HEK293 (cell line): ENCODE measurements around the gene SAP30L.

Experiments used
- CTCF ChIA-PET: fragments of 350-600 bp; formaldehyde crosslinking; extraction: SDS; loops from one replicate; lab custom pipeline; 2021; ENCODE audit warnings: antibody characterized with exemption; lab: Yijun Ruan, JAX
- POLR2A ChIA-PET: fragments of 300-600 bp; formaldehyde crosslinking; extraction: SDS; loops from one replicate; lab custom pipeline; 2020; ENCODE audit warnings: antibody characterized with exemption, inconsistent platforms; lab: Yijun Ruan, JAX
- H3K27ac ChIP-seq: fragments of 200-500 bp; sonication (Bioruptor generic); 2 replicates; pipeline ENCODE4 v1.5.1; 2014; ENCODE audit warnings: low read depth, low read length, control low read depth, inconsistent platforms; ENCODE audit errors: extremely low read depth
- H3K36me3 ChIP-seq, 2 experiments: fragments of 200-500 bp in 1 of 2; sonication (Bioruptor generic) in 1 of 2; 1 replicate in 1 of 2; 2 replicates in 1 of 2; pipeline ENCODE4 v1.5.1; 2014 to 2017; ENCODE audit warnings: inconsistent platforms in 2 of 2, low read length in 2 of 2; ENCODE audit not compliant: control insufficient read depth in 2 of 2, insufficient read depth in 1 of 2
- H3K4me1 ChIP-seq: fragments of 200-500 bp; sonication (Bioruptor generic); 2 replicates; pipeline ENCODE4 v1.5.1; 2014; ENCODE audit warnings: mild to moderate bottlenecking, low read length, inconsistent platforms; ENCODE audit not compliant: control insufficient read depth, insufficient read depth
- H3K4me3 ChIP-seq: 2 replicates; pipeline ENCODE4 v1.5.1; 2011; ENCODE audit warnings: low read depth, mild to moderate bottlenecking, control low read depth, low read length, moderate library complexity
- H3K9me3 ChIP-seq: fragments of 200-500 bp; sonication (Bioruptor generic); 2 replicates; pipeline ENCODE4 v1.5.1; 2014; ENCODE audit warnings: low read depth, low read length, inconsistent platforms; ENCODE audit not compliant: control insufficient read depth, insufficient read depth
- GLIS2 ChIP-seq: fragments of 450-650 bp; formaldehyde crosslinking; IDR thresholded peaks from 2 replicates; pipeline ENCODE4 v1.5.1; 2016; ENCODE audit warnings: missing biosample characterization, missing genetic modification characterization
- HOXA7 ChIP-seq: sonication (generic); formaldehyde crosslinking; IDR thresholded peaks from 2 replicates; pipeline ENCODE4 v1.8.1; 2022; ENCODE audit warnings: missing genetic modification reagents, borderline replicate concordance
- KLF9 ChIP-seq: fragments of 450-650 bp; formaldehyde crosslinking; IDR thresholded peaks from 2 replicates; pipeline ENCODE4 v1.5.1; 2016; ENCODE audit warnings: missing biosample characterization, missing genetic modification characterization, low read depth
- RBAK ChIP-seq: fragments of 450-650 bp; formaldehyde crosslinking; IDR thresholded peaks from 2 replicates; pipeline ENCODE4 v1.5.1; 2016; ENCODE audit warnings: missing biosample characterization, missing genetic modification characterization
- YY1 ChIP-seq: fragments of 450-650 bp; formaldehyde crosslinking; IDR thresholded peaks from 2 replicates; pipeline ENCODE4 v1.5.1; 2018; ENCODE audit warnings: missing biosample characterization, missing genetic modification characterization
- ZBTB6 ChIP-seq: fragments of 450-650 bp; formaldehyde crosslinking; IDR thresholded peaks from 2 replicates; pipeline ENCODE4 v1.5.1; 2017; ENCODE audit warnings: missing biosample characterization, missing genetic modification characterization
- ZNF112 ChIP-seq: fragments of 450-650 bp; formaldehyde crosslinking; IDR thresholded peaks from 2 replicates; pipeline ENCODE4 v1.5.0; 2017; ENCODE audit warnings: missing biosample characterization, missing genetic modification characterization
- ZNF184 ChIP-seq: fragments of 450-650 bp; IDR thresholded peaks from 2 replicates; pipeline ENCODE4 v1.5.1; 2018; ENCODE audit warnings: missing biosample characterization, mild to moderate bottlenecking, missing genetic modification characterization
- ZNF239 ChIP-seq: fragments of 450-650 bp; formaldehyde crosslinking; IDR thresholded peaks from 2 replicates; pipeline ENCODE4 v1.5.1; 2016; ENCODE audit warnings: missing biosample characterization, missing genetic modification characterization
- ZNF280D ChIP-seq: fragments of 450-650 bp; formaldehyde crosslinking; IDR thresholded peaks from 2 replicates; pipeline ENCODE4 v1.5.1; 2016; ENCODE audit warnings: missing biosample characterization, missing genetic modification characterization
- ZNF311 ChIP-seq: fragments of 450-650 bp; formaldehyde crosslinking; IDR thresholded peaks from 2 replicates; pipeline ENCODE4 v1.5.1; 2017; ENCODE audit warnings: missing biosample characterization, missing genetic modification characterization, borderline replicate concordance
- ZNF341 ChIP-seq: fragments of 450-650 bp; formaldehyde crosslinking; IDR thresholded peaks from 2 replicates; pipeline ENCODE4; 2016; ENCODE audit warnings: low read depth, missing biosample characterization, missing genetic modification characterization
- ZNF48 ChIP-seq: fragments of 450-650 bp; formaldehyde crosslinking; IDR thresholded peaks from 2 replicates; pipeline ENCODE4 v1.5.1; 2016; ENCODE audit warnings: missing biosample characterization, missing genetic modification characterization
- ZNF501 ChIP-seq: fragments of 450-650 bp; formaldehyde crosslinking; IDR thresholded peaks from 2 replicates; pipeline ENCODE4 v1.5.1; 2016; ENCODE audit warnings: missing biosample characterization, missing genetic modification characterization
- ZNF529 ChIP-seq: fragments of 450-650 bp; formaldehyde crosslinking; IDR thresholded peaks from 2 replicates; pipeline ENCODE4 v1.5.1; 2017; ENCODE audit warnings: missing genetic modification characterization, missing biosample characterization; ENCODE audit not compliant: insufficient replicate concordance
- ZNF623 ChIP-seq: fragments of 450-650 bp; formaldehyde crosslinking; IDR thresholded peaks from 2 replicates; pipeline ENCODE4 v1.5.1; 2016; ENCODE audit warnings: missing biosample characterization, missing genetic modification characterization
- ZNF654 ChIP-seq: fragments of 450-650 bp; formaldehyde crosslinking; IDR thresholded peaks from 2 replicates; pipeline ENCODE4 v1.5.1; 2016; ENCODE audit warnings: low read depth, missing biosample characterization, missing genetic modification characterization
- ZNF660 ChIP-seq: fragments of 450-650 bp; IDR thresholded peaks from 2 replicates; pipeline ENCODE4 v1.5.1; 2018; ENCODE audit warnings: missing biosample characterization, mild to moderate bottlenecking, missing genetic modification characterization
- TF ChIP-seq, protein P1 (sequence below): fragments of 450-650 bp; formaldehyde crosslinking; IDR thresholded peaks from 2 replicates; pipeline ENCODE4 v1.5.1; 2016; ENCODE audit warnings: missing biosample characterization, missing genetic modification characterization
- TF ChIP-seq, protein P2 (sequence below): fragments of 450-650 bp; formaldehyde crosslinking; IDR thresholded peaks from 2 replicates; pipeline ENCODE4 v1.5.1; 2016; ENCODE audit warnings: missing biosample characterization, missing genetic modification characterization

Gene SAP30L

GRCh38 chr5:154403234-154403633 lies 42.6 kb upstream of the SAP30L start:
- H3K4me1 ChIP-seq, result peaks cover under 1% of the 10 kb centered on the region; the same call in 1 of the 2 replicates
- H3K9me3 ChIP-seq, result no peaks in the 10 kb centered on the region
- H3K4me3 ChIP-seq, result no peak overlapping the region
- H3K27ac ChIP-seq, result no peak overlapping the region
- H3K36me3 ChIP-seq, result no peaks in the 10 kb centered on the region
- TF ChIP-seq RBAK (tag by site-specific recombination) (no peak), ZNF341 (tag by site-specific recombination) (peak; percentile 34; the same call in 1 of the 2 replicates)
- ChIA-PET POLR2A (no interaction called here), CTCF (interaction anchor here (0.6 to 5.6 kb wide), 5 partner anchors 121 to 428 kb away, joined by 3 to 96 read pairs (median 21); no protein-coding TSS in a partner anchor)

DNA sequence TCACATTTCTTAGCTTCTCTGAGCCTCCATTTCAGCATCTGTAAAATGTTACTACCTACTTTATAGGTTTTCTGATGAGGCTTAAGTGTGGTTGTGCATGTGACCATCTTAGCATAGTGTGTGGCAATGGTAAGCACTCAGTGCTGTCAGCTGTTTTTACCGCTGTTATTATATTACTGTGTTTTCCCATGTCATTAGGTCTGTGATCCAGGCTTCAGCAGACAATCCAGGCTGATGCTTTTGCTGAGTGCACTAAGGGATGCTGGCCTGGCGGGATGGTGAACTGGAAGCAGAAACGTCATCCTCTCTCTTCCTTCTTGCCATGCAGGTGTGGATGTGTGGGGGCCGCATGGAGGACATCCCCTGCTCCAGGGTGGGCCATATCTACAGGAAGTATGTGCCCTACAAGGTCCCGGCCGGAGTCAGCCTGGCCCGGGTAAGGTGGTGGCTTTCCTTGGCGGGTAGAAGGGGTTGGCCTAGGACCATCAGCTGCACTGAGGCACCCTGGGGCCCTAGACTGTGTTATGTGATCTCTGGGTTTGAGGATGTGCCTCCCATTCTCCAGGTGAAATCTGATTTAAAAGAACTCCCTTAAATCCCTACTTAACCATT lies 41.9 kb upstream of the SAP30L start:
- no peak for TF ChIP-seq ZNF529 (tag by site-specific recombination)
- TF ChIP-seq, protein P1, sequence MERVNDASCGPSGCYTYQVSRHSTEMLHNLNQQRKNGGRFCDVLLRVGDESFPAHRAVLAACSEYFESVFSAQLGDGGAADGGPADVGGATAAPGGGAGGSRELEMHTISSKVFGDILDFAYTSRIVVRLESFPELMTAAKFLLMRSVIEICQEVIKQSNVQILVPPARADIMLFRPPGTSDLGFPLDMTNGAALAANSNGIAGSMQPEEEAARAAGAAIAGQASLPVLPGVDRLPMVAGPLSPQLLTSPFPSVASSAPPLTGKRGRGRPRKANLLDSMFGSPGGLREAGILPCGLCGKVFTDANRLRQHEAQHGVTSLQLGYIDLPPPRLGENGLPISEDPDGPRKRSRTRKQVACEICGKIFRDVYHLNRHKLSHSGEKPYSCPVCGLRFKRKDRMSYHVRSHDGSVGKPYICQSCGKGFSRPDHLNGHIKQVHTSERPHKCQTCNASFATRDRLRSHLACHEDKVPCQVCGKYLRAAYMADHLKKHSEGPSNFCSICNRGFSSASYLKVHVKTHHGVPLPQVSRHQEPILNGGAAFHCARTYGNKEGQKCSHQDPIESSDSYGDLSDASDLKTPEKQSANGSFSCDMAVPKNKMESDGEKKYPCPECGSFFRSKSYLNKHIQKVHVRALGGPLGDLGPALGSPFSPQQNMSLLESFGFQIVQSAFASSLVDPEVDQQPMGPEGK (tag by site-specific recombination), result no peak
- no peak for TF ChIP-seq ZNF501 (tag by site-specific recombination)
- TF ChIP-seq GLIS2 (tag by site-specific recombination), result no peak
- no peak for TF ChIP-seq ZNF239
- TF ChIP-seq ZNF184 (tag by site-specific recombination), result no peak
- TF ChIP-seq ZNF654 (tag by site-specific recombination), result no peak
- TF ChIP-seq HOXA7 (CRISPR knock-in tag), result no peak
- no peak for TF ChIP-seq ZBTB6 (tag by site-specific recombination)
- TF ChIP-seq, protein P2, sequence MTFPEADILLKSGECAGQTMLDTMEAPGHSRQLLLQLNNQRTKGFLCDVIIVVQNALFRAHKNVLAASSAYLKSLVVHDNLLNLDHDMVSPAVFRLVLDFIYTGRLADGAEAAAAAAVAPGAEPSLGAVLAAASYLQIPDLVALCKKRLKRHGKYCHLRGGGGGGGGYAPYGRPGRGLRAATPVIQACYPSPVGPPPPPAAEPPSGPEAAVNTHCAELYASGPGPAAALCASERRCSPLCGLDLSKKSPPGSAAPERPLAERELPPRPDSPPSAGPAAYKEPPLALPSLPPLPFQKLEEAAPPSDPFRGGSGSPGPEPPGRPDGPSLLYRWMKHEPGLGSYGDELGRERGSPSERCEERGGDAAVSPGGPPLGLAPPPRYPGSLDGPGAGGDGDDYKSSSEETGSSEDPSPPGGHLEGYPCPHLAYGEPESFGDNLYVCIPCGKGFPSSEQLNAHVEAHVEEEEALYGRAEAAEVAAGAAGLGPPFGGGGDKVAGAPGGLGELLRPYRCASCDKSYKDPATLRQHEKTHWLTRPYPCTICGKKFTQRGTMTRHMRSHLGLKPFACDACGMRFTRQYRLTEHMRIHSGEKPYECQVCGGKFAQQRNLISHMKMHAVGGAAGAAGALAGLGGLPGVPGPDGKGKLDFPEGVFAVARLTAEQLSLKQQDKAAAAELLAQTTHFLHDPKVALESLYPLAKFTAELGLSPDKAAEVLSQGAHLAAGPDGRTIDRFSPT (tag by site-specific recombination), result no peak
- TF ChIP-seq ZNF112 (tag by site-specific recombination), result no peak
- no peak for TF ChIP-seq ZNF623
- no peak for TF ChIP-seq KLF9 (tag by site-specific recombination)
- no peak for TF ChIP-seq ZNF48 (tag by site-specific recombination)
- TF ChIP-seq ZNF660 (tag by site-specific recombination), result no peak
- no peak for TF ChIP-seq ZNF280D (tag by site-specific recombination)
- no peak for TF ChIP-seq ZNF311 (tag by site-specific recombination)
- TF ChIP-seq YY1 (tag by site-specific recombination), result no peak
- no peaks in the 10 kb centered on the region for H3K36me3 ChIP-seq
- no peaks in the 10 kb centered on the region for H3K4me1 ChIP-seq
- ChIA-PET CTCF (interaction anchor here (0.5 to 5.6 kb wide), 16 partner anchors 17 to 429 kb away, joined by 3 to 96 read pairs (median 5); no protein-coding TSS in a partner anchor), POLR2A (interaction anchor here (0.6 to 2.3 kb wide), 2 partner anchors 22 to 213 kb away, joined by 3 to 10 read pairs; partner anchors contain the start of gene GALNT10)
- no peak overlapping the region for H3K27ac ChIP-seq
- H3K9me3 ChIP-seq, result no peaks in the 10 kb centered on the region
- H3K4me3 ChIP-seq, result no peak overlapping the region
